OCI-LY7 (cell line): ENCODE results near the gene OTOF.

ENCODE experiments used
- CTCF ChIP-seq: fragments of 200-600 bp; sonication (generic); conservative IDR thresholded peaks from 2 replicates; pipeline ENCODE4 v1.5.1; 2014; ENCODE audit warnings: mild to moderate bottlenecking, antibody characterized with exemption, low read length, moderate library complexity, mixed read lengths
- EZH2phosphoT487 ChIP-seq: fragments of 200-600 bp; sonication (generic); IDR thresholded peaks from 2 replicates; pipeline ENCODE4 v1.6.1; 2018; ENCODE audit warnings: low read depth, borderline replicate concordance, mild to moderate bottlenecking, mixed run types, antibody characterized with exemption, low read length, moderate library complexity, mixed read lengths

GRCh38 chr2:26515771-26516170, 37.8 kb upstream of the OTOF start:
- no peak for TF ChIP-seq CTCF
- TF ChIP-seq EZH2phosphoT487, result no peak
